SIG-M5 treated with dmso at 0.1 percent for 504 hours (cell line): ENCODE results near the gene URI1.
"Not testable (repeated sequence)": the region's sequence is repeated elsewhere in the genome, so short reads cannot be mapped to it uniquely, and the experiment has no call there.

Experiments used
- DNase-seq: peaks from one replicate; lab custom pipeline; 2025; ENCODE audit not compliant: unreplicated experiment; lab: John Stamatoyannopoulos, UW

Gene URI1, protein sequence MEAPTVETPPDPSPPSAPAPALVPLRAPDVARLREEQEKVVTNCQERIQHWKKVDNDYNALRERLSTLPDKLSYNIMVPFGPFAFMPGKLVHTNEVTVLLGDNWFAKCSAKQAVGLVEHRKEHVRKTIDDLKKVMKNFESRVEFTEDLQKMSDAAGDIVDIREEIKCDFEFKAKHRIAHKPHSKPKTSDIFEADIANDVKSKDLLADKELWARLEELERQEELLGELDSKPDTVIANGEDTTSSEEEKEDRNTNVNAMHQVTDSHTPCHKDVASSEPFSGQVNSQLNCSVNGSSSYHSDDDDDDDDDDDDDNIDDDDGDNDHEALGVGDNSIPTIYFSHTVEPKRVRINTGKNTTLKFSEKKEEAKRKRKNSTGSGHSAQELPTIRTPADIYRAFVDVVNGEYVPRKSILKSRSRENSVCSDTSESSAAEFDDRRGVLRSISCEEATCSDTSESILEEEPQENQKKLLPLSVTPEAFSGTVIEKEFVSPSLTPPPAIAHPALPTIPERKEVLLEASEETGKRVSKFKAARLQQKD

GRCh38 chr19:29941828-29942403 is at the start of gene URI1:
TSS of gene URI1 (plus strand) at chr19:29942239. CDS start at chr19:29942548, 309 bp downstream.
- peak; percentile 68 for DNase-seq

- DNase-seq: no peak
Observed at GRCh38 chr19:29893606-29894284, 48.3 kb upstream of the URI1 start.

GRCh38 chr19:29896802-29897201 is 45.2 kb upstream of the URI1 start:
- DNase-seq: no peak

DNA sequence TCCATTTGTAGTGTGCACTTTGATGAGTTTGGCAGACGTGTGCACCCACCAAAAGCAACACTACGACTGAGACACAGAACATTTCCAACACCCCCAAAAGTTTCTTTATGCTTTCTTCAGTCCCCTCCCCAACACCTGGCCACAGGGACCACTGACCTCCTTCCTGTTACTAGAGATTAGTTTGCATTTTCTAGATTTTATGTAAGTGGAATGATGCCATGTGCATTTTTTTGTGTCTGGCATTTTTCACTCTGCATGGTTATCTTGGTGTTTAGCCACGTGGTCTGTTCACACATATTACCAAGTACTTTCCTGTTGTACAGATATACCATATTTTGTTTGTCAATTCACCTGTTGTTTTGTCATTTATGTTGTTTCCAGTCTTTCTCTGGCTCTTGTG is 44.6 kb upstream of the URI1 start:
- DNase-seq: no peak

DNA sequence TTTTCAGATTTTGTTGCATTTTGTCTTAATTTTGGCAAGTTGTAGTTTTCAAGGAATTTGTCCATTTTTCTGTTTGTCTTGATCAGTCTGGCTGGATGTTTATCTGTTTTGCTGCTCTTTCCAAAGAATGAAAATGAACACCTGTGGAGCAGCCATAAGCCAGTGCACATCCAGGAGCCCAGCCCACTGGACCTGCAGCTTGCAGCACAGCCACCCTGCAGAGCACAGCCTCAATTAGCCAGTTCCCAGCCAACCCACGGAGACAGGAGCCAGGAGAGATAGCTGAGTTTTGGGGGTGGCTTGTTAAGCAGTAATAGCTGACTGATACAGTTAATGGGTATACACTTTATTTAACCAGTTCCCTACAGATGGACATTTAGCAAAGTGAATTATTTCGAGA is 38.0 kb upstream of the URI1 start:
- no peak for DNase-seq

GRCh38 chr19:29908963-29909944 is 32.8 kb upstream of the URI1 start:
- no peak for DNase-seq

GRCh38 chr19:29914933-29915332 is 27.1 kb upstream of the URI1 start:
- no peak for DNase-seq

- DNase-seq: not testable (repeated sequence)
Observed at GRCh38 chr19:29915832-29916231, 26.2 kb upstream of the URI1 start.

- no peak for DNase-seq
Observed at GRCh38 chr19:29917911-29918310, 24.1 kb upstream of the URI1 start.

DNA sequence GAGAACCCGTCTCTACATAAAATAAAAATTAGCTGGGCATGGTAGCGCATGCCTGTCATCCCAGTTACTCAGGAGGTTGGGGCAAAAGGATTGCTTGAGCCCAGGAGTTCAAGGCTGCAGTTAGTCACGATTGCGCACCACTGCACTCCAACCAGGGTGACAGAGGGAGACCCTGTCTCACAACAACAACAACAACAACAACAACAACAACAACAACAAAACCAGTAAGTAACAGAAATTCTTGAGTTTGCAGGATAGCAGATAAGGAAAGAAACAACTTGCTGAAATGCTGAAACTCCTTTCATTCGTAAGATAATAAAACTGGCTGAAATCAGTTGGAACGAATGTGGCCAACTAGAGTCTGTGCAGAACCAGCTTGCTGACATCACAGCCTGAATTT is 23.1 kb upstream of the URI1 start:
- DNase-seq: no peak

DNA sequence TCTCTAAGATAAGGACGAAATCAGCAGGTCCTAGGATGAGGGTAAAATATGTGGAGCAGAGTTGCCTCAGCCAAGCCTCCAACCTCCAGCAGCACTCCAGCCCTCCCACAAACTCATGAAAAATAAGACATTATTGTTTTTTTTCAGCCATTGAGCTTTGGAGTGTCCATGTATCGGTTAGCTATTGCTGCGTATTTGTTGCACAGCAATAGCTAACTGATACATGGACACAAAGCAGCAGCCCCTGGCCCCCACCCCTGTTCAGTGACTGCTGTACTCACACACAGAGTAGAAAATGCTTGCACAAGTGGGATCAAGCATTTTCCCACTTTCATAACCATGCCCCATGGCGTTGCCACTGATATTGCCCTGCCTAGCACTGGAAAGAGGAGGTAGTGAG is 19.1 kb upstream of the URI1 start:
- DNase-seq: no peak

DNA sequence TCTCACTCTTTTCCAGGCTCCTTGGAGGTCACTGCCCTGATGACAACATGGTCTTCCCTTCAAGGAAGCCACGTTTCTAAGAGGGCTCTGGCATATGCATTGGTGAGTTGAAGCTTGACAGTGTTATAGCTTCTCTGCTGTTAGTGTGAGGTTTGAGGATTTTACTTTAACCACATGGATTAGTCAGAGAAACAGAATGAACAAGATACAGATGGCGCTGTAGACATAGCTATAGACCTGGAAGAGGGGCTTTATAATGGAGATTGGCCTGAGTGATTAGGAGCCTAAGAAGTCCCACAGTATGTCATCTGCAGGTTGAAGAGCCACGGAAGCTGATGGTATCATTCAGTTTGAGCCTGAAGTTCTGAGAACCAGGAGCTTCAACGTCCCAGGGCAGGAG is 18.4 kb upstream of the URI1 start:
- no peak for DNase-seq

DNA sequence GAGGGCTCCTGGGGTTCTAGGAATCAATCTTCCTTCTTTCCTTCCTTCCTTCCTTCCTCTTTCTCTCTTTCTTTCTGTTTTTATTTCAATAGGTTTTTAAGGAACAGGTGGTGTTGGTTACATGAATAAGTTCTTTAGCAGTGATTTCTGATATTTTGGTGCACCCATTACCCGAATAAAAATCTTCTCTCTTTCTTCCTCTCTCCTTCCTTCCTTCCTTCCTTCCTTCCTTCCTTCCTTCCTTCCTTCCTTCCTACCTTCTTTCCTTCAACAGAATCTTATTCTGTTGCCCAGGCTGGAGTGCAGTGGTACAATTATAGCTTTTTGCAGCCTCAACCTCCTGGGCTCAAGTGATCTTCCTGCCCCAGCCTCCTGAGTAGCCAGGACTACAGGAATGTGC is 16.0 kb upstream of the URI1 start:
- no peak for DNase-seq

GRCh38 chr19:29926801-29927200 is 15.2 kb upstream of the URI1 start:
- DNase-seq: no peak

GRCh38 chr19:29927944-29928625 is 14.0 kb upstream of the URI1 start:
- no peak for DNase-seq

GRCh38 chr19:29928831-29929230 is 13.2 kb upstream of the URI1 start:
- DNase-seq: no peak

GRCh38 chr19:29934257-29934656 is 7.8 kb upstream of the URI1 start:
- DNase-seq: no peak

DNA sequence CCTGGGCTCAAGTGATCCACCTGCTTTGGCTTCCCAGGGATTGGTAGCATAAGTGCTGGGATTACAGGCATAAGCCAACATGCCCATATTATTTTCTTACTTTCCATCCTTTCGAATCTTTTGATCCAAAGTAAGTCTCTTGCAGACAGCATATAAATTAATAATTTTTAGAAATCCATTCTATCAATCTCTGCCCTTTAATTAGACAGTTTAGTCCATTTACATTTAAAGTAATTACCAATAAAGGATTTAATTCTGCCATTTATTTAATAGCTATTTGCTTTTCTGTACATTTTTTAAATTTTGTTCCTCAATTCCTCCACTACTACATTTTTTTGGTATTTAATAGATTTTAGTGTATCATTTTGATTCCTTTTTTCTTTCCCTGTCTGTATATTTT is 7.3 kb upstream of the URI1 start:
- no peak for DNase-seq

- DNase-seq: no peak
Observed at GRCh38 chr19:29936409-29936808, 5.6 kb upstream of the URI1 start.

GRCh38 chr19:29939628-29940027 is 2.4 kb upstream of the URI1 start:
- no peak for DNase-seq
